ENCODE results near the gene F8.
A peak's percentile ranks its signal among the peaks of the same experiment; 100 is the strongest.
"Not testable (repeated sequence)": the region's sequence is repeated elsewhere in the genome, so short reads cannot be mapped to it uniquely, and the experiment has no call there.

Gene F8

DNA sequence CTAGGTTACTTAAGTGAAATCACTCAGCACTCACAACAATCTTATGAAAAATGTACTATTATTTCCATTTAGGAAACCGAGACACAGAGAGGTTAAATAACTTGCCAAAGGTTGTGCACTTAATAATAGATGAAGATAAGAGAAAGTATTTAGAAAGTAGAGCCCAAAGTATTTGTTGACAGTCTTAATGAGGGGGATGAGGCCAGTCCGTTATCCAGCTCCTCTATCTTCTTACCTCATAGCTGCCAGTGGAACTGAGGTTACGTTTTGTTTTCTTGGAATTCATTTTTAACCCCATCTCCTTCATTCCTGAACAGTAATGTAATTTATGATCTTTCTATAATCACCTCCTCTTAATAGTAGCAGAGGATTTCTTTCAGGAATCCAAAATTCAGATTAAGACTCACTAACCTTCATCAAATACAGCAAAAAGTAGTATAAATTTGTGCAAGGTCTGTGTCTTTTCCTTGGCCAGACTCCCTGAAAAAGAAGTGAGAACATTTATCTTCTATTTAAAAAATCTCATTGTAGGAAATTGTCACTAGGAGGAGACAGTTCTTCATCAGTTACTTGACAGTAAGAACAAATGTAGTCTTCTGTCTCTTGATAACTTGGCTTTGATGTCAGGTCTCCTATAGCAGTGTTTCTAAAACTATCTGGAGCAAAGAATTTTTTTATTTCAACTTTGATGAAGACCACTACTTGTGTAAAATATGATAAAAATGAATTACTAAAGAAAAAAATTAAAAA, 35.5 kb downstream of the F8 start:
- Histone ChIP-seq H3K9ac (no peak overlapping the region), H3K27ac (no peak overlapping the region), H3K4me1 (no peaks in the 10 kb centered on the region), H4K20me1 (no peaks in the 10 kb centered on the region; a peak in 1 of 22 replicates), H3K36me3 (no peaks in the 10 kb centered on the region), H3K4me2 (no peak overlapping the region), H3K9me3 (replicated peaks in 1 of 11) (0 out of 22 replicates have a peak, but pooled peaks cover 0 to 4% (median 0%) of the 10 kb centered on the region in 11 experiments), H3K4me3 (no peak overlapping the region), H3K27me3 (peaks cover 52 to 88% (median 79%) of the 10 kb centered on the region in 11 experiments)
- no peak for TF ChIP-seq Cebpa-rat (IDR thresholded peaks at IDR 0.05)

DNA sequence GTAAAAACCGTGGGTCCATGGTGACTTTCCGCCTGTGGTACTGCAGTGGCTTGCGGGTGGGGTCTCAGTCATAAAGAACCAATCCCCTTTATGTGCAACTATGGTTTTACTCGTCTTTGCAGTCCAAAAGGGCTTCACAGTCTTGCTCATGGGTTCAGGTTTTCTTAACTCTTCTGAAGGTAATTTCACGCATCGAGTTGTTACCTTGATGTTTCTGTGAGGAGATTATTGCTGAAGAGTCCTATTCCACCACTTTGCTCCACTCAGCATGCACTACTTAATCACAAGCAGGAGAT, 41.5 kb downstream of the F8 start:
- no peaks in the 10 kb centered on the region for H3K4me1 ChIP-seq
- H3K4me3 ChIP-seq = no peak overlapping the region
- H3K9ac ChIP-seq = 0 out of 22 replicates have a peak overlapping the region, but pooled peaks of 1 of the 11 experiments have one; percentile 63

DNA sequence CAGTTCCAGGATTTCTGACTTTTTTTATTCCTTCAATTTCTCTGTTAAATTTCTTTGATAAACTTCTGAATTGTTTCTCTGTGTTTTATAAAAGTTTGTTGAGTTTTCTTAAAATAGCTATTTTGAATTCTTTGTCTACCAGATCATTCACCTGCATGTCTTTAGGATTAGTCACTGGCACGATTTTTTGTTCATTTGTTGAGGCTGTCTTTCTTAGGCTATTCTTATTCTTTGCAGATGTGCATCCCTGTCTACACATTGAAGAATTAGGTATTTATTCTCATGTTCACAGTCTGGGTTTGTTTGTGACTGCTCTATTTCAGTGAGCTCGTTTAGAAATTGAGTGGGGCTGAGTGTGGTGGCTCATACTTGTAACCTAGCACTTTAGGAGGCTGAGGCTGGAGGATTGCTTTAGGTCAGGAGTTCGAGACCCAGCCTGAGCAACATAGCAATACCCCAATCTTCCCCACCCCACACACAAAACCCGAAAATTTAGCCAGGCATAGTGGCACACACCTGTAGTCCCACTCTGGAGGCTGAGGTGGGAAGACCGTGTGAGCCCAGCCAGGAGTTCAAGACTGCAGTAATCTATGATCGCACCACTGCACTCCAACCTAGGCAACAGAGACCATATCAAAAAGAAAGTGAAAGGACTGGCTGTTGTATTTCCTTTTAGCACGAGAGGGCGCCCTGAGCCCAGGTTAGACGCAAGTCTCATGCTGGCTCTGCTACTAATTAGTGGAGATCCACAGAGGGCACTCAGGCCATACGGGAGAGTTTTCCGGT, 42.0 kb downstream of the F8 start:
- Histone ChIP-seq H4K20me1 (no peaks in the 10 kb centered on the region; a peak in 1 of 22 replicates), H3K9ac (peak overlapping the region in 3 of 11 experiments; percentile 3 to 63 (median 54); a peak in 2 of 22 replicates), H3K4me2 (peak overlapping the region in 9 of 11 experiments; percentile 12 to 69 (median 44); a peak in 12 of 22 replicates), H3K27me3 (peaks cover 21 to 46% (median 38%) of the 10 kb centered on the region in 11 experiments; a peak in 21 of 22 replicates), H3K4me1 (no peaks in the 10 kb centered on the region), H3K36me3 (no peaks in the 10 kb centered on the region), H3K4me3 (peak overlapping the region in 2 of 10 experiments; percentile 35 to 36; a peak in 4 of 20 replicates), H3K27ac (no peak overlapping the region; a peak in 1 of 22 replicates), H3K9me3 (replicated peaks in 1 of 11) (peaks cover 0 to 12% (median 7%) of the 10 kb centered on the region in 11 experiments; a peak in 10 of 22 replicates)
- no peak for TF ChIP-seq Cebpa-rat (IDR thresholded peaks at IDR 0.05)

More for the DNA sequence above, 41.5 kb downstream of the F8 start:
- H3K36me3 ChIP-seq = no peaks in the 10 kb centered on the region
- H3K27me3 ChIP-seq = peaks cover 26 to 52% (median 39%) of the 10 kb centered on the region in 11 experiments
- no peak for TF ChIP-seq Cebpa-rat (IDR thresholded peaks at IDR 0.05)
- peaks cover 0 to 12% (median 7%) of the 10 kb centered on the region in 11 experiments; a peak in 10 of 22 replicates for H3K9me3 ChIP-seq (replicated peaks in 1 of 11)
- H3K27ac ChIP-seq = no peak overlapping the region
- H4K20me1 ChIP-seq = no peaks in the 10 kb centered on the region; a peak in 1 of 22 replicates
- peak overlapping the region in 7 of 11 experiments; percentile 12 to 69 (median 44); a peak in 8 of 22 replicates for H3K4me2 ChIP-seq

DNA sequence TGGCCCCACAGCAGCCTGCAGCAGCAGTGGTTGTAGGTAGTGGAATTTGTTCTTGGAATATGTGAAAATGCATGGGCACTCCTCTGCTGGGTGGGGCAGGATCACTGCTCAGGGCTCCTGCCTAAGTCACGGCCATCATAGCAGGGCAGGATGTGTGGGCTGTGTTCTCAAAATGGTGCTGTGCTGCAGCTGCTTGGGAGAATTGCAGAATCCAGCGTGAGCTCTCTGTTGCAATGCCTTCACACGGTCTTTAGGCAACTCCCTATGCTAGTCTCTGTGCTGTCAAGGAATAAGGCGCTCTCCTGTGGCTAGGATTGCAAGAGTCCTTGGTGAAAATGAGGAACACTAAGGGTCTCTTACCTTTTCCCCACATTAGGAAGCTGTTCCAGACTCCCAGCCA, 42.9 kb downstream of the F8 start:
- Histone ChIP-seq H3K4me2 (no peak overlapping the region), H4K20me1 (no peaks in the 10 kb centered on the region; a peak in 1 of 22 replicates), H3K27ac (no peak overlapping the region), H3K9me3 (replicated peaks in 1 of 11) (peaks cover 0 to 12% (median 7%) of the 10 kb centered on the region in 11 experiments; a peak in 10 of 22 replicates), H3K36me3 (no peaks in the 10 kb centered on the region), H3K27me3 (peaks cover 14 to 44% (median 34%) of the 10 kb centered on the region in 11 experiments; a peak in 21 of 22 replicates), H3K9ac (no peak overlapping the region), H3K4me1 (no peaks in the 10 kb centered on the region), H3K4me3 (no peak overlapping the region)
- no peak for TF ChIP-seq Cebpa-rat (IDR thresholded peaks at IDR 0.05)

DNA sequence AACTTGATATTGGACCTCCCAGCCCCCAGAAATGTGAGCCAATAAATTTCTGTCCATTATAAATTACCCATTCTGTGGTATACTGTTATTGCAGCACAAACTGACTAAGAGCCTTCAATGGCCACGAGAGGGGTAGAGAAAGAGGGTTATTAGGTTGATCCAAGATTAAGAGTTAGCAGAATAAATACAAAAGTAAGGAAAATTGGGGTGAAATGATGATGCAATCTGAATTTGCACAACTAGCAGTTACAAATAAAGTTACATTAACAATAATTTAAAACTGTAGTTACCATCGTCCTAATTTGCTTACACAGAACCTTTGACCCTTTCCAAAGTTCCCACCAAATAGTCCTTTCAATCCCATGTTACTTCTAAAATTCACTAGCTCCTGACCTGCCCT, 54.2 kb downstream of the F8 start:
- Histone ChIP-seq H3K36me3 (no peaks in the 10 kb centered on the region), H3K9ac (no peak overlapping the region), H3K9me3 (replicated peaks in 1 of 11) (peaks cover 0 to 8% (median 0%) of the 10 kb centered on the region in 11 experiments; a peak in 1 of 22 replicates), H3K4me3 (no peak overlapping the region), H3K4me1 (0 out of 20 replicates have a peak, but pooled peaks cover 0 to 9% (median 0%) of the 10 kb centered on the region in 10 experiments), H4K20me1 (no peaks in the 10 kb centered on the region), H3K27me3 (peaks cover 51 to 95% (median 88%) of the 10 kb centered on the region in 11 experiments), H3K27ac (no peak overlapping the region), H3K4me2 (no peak overlapping the region)
- TF ChIP-seq Cebpa-rat (IDR thresholded peaks at IDR 0.05) = 0 out of 22 replicates have a peak, but pooled peaks of 1 of the 11 experiments have one; percentile 18

DNA sequence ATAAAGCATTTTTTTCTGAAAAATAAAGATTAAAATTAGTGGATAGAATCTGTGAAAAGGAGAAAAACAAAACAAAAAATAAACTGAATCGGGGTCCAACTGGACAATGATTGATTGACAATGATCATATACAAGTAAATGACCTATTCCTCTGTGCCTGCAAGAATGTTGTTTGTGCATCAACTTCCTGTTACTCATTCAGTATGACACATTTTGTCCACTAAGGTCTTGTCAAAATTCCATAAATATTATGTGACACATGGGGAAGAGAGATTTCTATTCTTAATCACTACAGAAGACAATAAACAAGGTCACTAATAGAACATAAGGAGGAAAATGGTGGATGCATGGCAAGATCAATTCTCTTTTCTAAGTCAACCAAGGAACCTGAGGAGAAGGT, 54.9 kb downstream of the F8 start:
- no peaks in the 10 kb centered on the region for H3K36me3 ChIP-seq
- 0 out of 22 replicates have a peak, but pooled peaks cover 0 to 6% (median 0%) of the 10 kb centered on the region in 11 experiments for H3K9me3 ChIP-seq (replicated peaks in 1 of 11)
- no peaks in the 10 kb centered on the region for H4K20me1 ChIP-seq
- H3K27ac ChIP-seq = no peak overlapping the region
- peaks cover 48 to 91% (median 83%) of the 10 kb centered on the region in 11 experiments for H3K27me3 ChIP-seq
- H3K4me2 ChIP-seq = peak overlapping the region in 2 of 11 experiments; percentile 7 to 25; a peak in 1 of 22 replicates
- TF ChIP-seq Cebpa-rat (IDR thresholded peaks at IDR 0.05) = no peak
- 0 out of 20 replicates have a peak, but pooled peaks cover 0 to 9% (median 0%) of the 10 kb centered on the region in 10 experiments for H3K4me1 ChIP-seq
- H3K4me3 ChIP-seq = no peak overlapping the region
- no peak overlapping the region for H3K9ac ChIP-seq

DNA sequence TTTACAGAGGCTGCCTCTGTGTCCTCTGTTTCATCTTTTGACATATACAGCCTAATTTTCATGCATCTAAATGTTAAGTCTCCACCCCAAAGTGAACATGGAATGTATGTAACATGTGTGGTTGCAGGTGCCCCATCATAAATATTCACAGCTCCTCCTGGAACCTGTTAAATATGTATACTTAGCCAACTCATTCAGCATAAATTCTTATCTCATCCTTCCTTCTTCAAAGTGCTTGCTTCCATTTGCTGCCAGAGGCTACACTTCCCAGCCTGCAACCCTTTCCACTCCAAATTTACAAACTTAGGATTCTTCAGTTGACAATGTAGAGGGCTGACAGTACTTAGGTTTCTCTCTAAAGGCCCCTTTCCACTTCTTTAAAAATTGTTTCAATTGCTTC, 60.6 kb downstream of the F8 start:
- Histone ChIP-seq H3K4me2 (no peak overlapping the region), H3K27me3 (peaks cover 33 to 90% (median 78%) of the 10 kb centered on the region in 11 experiments; a peak in 21 of 22 replicates), H3K4me1 (no peaks in the 10 kb centered on the region), H3K36me3 (no peaks in the 10 kb centered on the region), H3K9me3 (replicated peaks in 1 of 11) (peaks cover under 1 to 15% (median 10%) of the 10 kb centered on the region in 11 experiments; a peak in 20 of 22 replicates), H4K20me1 (no peaks in the 10 kb centered on the region), H3K27ac (no peak overlapping the region), H3K9ac (no peak overlapping the region), H3K4me3 (no peak overlapping the region)
- TF ChIP-seq Cebpa-rat (IDR thresholded peaks at IDR 0.05) = no peak

DNA sequence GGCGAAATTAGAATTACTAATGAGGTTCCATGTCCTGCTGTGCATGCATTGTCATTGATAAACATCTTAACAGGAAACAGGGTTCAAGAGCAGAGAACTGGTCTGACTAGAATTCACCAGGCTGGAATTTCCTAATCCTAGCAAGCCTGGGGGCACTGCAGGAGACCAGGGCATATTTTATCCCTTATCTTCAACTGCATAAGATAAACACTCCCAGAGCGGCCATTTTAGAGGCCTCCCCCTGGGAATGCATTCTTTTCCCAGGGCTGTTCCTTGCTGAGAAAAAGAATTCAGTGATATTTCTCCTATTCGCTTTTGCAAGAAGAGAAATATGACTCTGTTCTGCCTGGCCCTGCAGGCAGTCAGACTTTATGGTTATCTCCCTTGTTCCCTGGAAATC, 66.7 kb downstream of the F8 start:
- H3K9me3 ChIP-seq (replicated peaks in 1 of 11) = peaks cover 30 to 48% (median 42%) of the 10 kb centered on the region in 11 experiments
- not testable (repeated sequence) for H3K4me2 ChIP-seq, H3K4me3 ChIP-seq, H4K20me1 ChIP-seq, H3K9ac ChIP-seq, H3K27ac ChIP-seq, H3K4me1 ChIP-seq, H3K36me3 ChIP-seq
- H3K27me3 ChIP-seq = peaks cover 28 to 84% (median 63%) of the 10 kb centered on the region in 11 experiments

DNA sequence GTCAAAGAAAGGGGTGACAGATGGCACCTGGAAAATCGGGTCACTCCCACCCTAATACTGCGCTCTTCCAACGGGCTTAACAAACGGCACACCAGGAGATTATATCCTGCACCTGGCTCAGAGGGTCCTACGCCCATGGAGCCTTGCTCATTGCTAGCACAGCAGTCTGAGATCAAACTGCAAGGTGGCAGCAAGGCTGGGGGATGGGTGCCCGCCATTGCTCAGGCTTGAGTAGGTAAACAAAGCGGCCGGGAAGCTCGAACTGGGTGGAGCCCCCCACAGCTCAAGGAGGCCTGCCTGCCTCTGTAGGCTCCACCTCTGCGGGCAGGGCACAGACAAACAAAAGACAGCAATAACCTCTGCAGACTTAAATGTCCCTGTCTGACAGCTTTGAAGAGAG, 83.3 kb downstream of the F8 start:
- Histone ChIP-seq H3K27me3 (peaks cover 13 to 59% (median 43%) of the 10 kb centered on the region in 11 experiments; a peak in 21 of 22 replicates), H3K9me3 (replicated peaks in 1 of 11) (peaks cover 0 to 12% (median 7%) of the 10 kb centered on the region in 11 experiments; a peak in 9 of 22 replicates)
- H3K4me1 ChIP-seq, H3K9ac ChIP-seq, H3K36me3 ChIP-seq, H3K4me2 ChIP-seq, H3K4me3 ChIP-seq, H4K20me1 ChIP-seq, H3K27ac ChIP-seq: not testable (repeated sequence)

DNA sequence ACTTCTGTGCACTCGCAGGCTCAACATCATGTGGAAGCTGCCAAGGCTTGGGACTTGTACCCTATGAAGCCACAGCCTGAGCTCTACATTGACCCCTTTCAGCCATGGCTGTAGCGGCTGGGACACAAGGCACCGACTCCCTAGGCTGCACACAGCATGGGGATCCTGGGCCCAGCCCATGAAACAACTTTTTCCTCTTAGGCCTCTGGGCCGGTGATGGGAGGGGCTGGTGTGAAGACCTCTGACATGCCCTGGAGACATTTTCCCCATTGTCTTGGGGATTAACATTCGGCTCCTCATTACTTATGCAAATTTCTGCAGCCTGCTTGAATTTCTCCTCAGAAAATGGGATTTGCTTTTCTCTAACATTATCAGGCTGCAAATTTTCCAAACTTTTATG, 97.8 kb downstream of the F8 start:
- H3K4me3 ChIP-seq = not testable (repeated sequence)
- Histone ChIP-seq H3K27me3 (peaks cover 63 to 92% (median 85%) of the 10 kb centered on the region in 11 experiments), H3K9me3 (replicated peaks in 1 of 11) (peaks cover 0 to 36% (median 11%) of the 10 kb centered on the region in 11 experiments; a peak in 7 of 22 replicates)

More for the DNA sequence above, 97.8 kb downstream of the F8 start:
- H3K27ac ChIP-seq, H3K36me3 ChIP-seq, H4K20me1 ChIP-seq, H3K4me2 ChIP-seq, H3K9ac ChIP-seq, H3K4me1 ChIP-seq: not testable (repeated sequence)
